ENCODE results near the gene UFD1. TPM values are rescaled to one million over a fixed set of nuclear protein-coding genes. Genes with fewer than 3 reads are reported as not detected.
A peak's percentile ranks its signal among the peaks of the same experiment; 100 is the strongest.

Gene UFD1
- total RNA-seq, 1 donor from 2014 or later = 54.4 TPM

DNA sequence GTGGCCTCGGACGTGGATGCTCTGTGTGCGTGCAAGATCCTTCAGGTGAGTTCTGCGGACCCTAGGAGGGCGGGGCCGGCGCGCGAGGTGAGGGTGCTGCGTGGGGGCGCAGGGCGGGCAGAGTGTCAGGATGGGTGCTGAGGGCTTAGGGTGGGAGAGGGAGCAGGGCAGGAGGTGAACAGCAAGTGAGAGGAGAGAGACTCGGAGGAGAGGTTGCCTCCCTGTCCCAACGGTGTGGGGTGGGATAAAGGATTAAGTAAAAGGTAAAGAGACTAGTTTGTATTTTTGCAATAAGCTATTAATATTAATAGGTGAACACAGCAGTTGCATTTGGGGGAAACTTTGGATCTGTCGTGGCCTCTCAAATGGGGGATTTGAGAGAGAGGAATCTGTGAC is 1.2 kb upstream of the UFD1 start:
- H3K4me3 Mint-ChIP-seq = peak overlapping the region; percentile 93
- TF ChIP-seq, protein P1, sequence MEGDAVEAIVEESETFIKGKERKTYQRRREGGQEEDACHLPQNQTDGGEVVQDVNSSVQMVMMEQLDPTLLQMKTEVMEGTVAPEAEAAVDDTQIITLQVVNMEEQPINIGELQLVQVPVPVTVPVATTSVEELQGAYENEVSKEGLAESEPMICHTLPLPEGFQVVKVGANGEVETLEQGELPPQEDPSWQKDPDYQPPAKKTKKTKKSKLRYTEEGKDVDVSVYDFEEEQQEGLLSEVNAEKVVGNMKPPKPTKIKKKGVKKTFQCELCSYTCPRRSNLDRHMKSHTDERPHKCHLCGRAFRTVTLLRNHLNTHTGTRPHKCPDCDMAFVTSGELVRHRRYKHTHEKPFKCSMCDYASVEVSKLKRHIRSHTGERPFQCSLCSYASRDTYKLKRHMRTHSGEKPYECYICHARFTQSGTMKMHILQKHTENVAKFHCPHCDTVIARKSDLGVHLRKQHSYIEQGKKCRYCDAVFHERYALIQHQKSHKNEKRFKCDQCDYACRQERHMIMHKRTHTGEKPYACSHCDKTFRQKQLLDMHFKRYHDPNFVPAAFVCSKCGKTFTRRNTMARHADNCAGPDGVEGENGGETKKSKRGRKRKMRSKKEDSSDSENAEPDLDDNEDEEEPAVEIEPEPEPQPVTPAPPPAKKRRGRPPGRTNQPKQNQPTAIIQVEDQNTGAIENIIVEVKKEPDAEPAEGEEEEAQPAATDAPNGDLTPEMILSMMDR (IDR thresholded peaks at IDR 0.05) = no peak
- H3K36me3 Mint-ChIP-seq (ENCODE audit: low read depth) = peaks cover 11% of the 10 kb centered on the region
- no peak for ATAC-seq (ENCODE audit: low read depth)
- H3K4me1 Mint-ChIP-seq = peaks cover 26% of the 10 kb centered on the region
- intact Hi-C loops (cut with micrococcal nuclease) = loop anchor here (1.0 kb wide), 1 partner anchor 150 kb away; no protein-coding TSS in a partner anchor
- CTCF ChIA-PET = interaction anchor here (2.9 kb wide), 1 partner anchor 150 kb away, joined by 17 read pairs; no protein-coding TSS in a partner anchor
- no peak overlapping the region for H3K27ac Mint-ChIP-seq
- DNase-seq = no peak
- no peaks in the 10 kb centered on the region for H3K9me3 Mint-ChIP-seq
- POLR2A ChIA-PET = interaction anchor here (0.6 to 2.6 kb wide), 10 partner anchors 33 to 1455 kb away, joined by 3 to 18 read pairs (median 4); partner anchors contain the start of genes C22orf39, DGCR2, ESS2 and HIRA
- H3K27me3 Mint-ChIP-seq = no peaks in the 10 kb centered on the region

DNA sequence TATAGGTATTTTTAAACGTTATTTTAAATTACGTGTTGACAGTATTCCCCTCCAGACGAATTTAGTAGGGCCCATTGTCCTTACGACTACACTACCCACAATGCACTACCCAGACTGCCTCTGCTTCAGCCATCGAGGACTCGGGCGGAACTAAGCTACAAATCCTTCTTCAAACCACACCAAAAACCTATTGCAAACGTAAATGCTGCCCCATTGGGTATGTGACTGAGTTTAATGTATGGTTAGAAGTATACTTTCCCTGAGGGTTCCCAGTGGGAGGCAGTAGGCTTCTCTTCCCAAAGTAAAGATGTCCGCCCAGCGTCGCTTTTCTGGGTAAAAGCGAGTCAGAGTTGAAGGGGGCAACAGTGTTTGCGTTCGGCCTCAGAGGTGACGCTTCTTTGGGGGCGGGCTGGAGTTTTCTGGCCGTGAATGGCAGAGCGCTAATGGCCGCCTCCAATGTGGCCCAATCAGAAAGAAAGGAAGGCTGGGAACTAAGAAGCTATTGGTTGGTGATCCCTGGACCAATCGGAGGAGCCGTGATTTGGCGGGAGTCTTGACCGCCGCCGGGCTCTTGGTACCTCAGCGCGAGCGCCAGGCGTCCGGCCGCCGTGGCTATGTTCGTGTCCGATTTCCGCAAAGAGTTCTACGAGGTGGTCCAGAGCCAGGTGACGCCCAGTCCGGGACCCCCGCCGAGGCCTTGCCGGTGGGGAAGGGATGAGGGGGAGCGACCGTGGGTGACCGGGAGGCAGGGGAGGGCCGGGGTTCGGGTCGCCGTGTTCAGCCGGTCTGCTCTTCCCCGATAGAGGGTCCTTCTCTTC is 571 bp upstream of the UFD1 start, which contains the start of gene CDC45:
TSS of gene CDC45 (plus strand) at position 566 of the 818 bp plus-strand sequence. CDS start at position 615, 49 bp downstream.
- Mint-ChIP-seq H3K4me1 (peaks cover 26% of the 10 kb centered on the region), H3K9me3 (no peaks in the 10 kb centered on the region), H3K36me3 (ENCODE audit: low read depth) (peaks cover 14% of the 10 kb centered on the region), H3K4me3 (peak within 1 kb of the TSS; percentile 93), H3K27ac (peak within 1 kb of the TSS; percentile 98), H3K27me3 (no peaks in the 10 kb centered on the region)
- ATAC-seq (ENCODE audit: low read depth) (peak; percentile 93), DNase-seq (peak; percentile 79)
- TF ChIP-seq, protein P1 (IDR thresholded peaks at IDR 0.05) = no peak
- intact Hi-C loops (cut with micrococcal nuclease) = loop anchor here (1.0 to 5.0 kb wide), 10 partner anchors 32 to 357 kb away; partner anchors contain the start of genes C22orf39, CLTCL1, DGCR2 and ESS2
- POLR2A ChIA-PET = interaction anchor here (0.6 to 2.6 kb wide), 12 partner anchors 32 to 1455 kb away, joined by 3 to 18 read pairs (median 4); partner anchors contain the start of genes C22orf39, DGCR2, ESS2 and HIRA
- CTCF ChIA-PET = interaction anchor here (2.9 to 3.1 kb wide), 2 partner anchors 150 to 300 kb away, joined by 17 to 21 read pairs; partner anchors contain the start of gene SLC25A1

DNA sequence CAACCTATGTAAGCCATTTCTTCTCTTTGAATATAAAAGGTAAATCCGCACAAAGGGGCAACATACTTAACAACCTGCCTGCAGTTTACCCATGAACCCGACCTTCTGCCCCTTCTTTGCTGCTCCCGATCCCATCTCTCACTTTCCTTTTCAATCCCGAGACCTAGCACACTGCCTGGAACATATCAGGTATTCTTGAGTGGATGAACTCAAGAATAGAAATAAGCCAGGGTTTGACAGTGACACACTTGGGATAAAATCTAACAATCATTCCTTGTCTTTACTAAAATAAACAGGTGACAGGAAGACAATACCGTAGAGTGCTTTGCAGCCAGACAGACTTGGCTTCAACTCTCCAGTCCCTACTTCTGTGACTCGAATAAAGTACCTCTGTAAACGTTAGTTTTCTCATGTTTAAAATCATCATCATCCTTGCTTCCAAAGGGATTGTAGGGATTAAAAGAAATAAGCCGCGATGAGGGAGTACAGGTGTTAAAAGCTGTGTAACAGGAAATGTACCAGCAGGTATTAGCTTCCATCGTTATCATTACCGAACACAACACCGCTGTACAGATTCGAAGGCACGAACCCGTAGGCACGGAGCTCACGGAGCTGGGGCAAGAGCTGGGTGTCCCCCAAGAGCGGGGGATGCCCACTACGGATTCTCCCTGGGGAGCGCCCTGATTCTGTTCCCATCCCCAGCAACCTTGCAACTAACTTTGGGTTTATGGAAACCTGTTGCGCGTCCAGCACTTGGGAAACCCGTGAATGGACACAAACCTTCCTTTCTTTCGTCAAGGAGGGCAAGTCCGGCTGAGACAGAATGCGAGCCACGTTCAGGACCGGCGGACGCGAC is 720 bp downstream of the UFD1 start:
- Mint-ChIP-seq H3K4me3 (peak overlapping the region; percentile 93), H3K27me3 (no peaks in the 10 kb centered on the region), H3K36me3 (ENCODE audit: low read depth) (peaks cover 25% of the 10 kb centered on the region), H3K27ac (peak overlapping the region; percentile 61), H3K9me3 (no peaks in the 10 kb centered on the region), H3K4me1 (peaks cover 26% of the 10 kb centered on the region)
- intact Hi-C loops (cut with micrococcal nuclease) = loop anchor here (1.0 to 5.0 kb wide), 6 partner anchors 117 to 356 kb away; partner anchors contain the start of genes CLTCL1 and DGCR2
- DNase-seq = no peak
- ChIA-PET POLR2A (interaction anchor here (0.6 to 2.6 kb wide), 6 partner anchors 12 to 334 kb away, joined by 4 to 18 read pairs (median 6); partner anchors contain the start of genes ESS2, HIRA and MRPL40), CTCF (interaction anchor here (1.1 to 3.1 kb wide), 7 partner anchors 30 to 334 kb away, joined by 3 to 21 read pairs (median 15); partner anchors contain the start of genes C22orf39, ESS2 and SLC25A1)
- ATAC-seq (ENCODE audit: low read depth) = no peak
- TF ChIP-seq, protein P1 (IDR thresholded peaks at IDR 0.05) = no peak

DNA sequence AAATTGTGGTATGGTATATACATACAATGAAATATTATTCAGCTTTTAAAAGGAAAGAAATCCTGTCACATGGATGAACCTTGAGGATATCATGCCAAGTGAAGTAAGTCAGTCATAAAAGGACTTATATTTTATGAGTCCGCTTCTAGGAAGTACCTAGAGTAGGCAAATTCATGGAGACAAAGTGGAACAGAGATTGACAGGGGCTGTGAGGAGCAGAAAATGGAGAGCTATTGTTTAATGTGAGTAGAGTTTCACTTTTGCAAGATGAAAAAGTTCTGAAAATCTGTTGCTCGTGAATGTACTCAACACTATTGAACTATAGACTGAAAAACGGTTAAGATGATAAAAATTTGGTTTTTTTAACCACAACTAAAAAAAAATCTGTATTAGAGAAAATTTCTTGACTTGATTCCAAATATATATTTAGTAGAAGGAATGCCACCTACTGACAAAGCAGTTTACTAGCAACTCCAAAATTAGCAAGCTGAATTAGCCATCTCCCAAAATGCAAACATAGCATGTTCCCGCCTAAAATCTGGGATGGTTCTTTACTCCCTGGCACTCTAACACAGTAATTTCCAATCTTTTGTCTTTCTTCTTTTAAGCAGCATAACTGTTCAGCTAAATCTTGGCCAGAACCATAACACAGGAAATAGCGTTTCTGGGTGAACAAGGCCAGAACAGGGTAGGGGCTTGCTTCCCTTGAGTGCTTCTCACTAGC is 1.5 kb downstream of the UFD1 start:
- POLR2A ChIA-PET = interaction anchor here (1.1 to 2.6 kb wide), 3 partner anchors 116 to 333 kb away, joined by 4 to 17 read pairs (median 5); partner anchors contain the start of genes CLTCL1 and ESS2
- TF ChIP-seq, protein P1 (IDR thresholded peaks at IDR 0.05) = no peak
- Mint-ChIP-seq H3K4me1 (peaks cover 26% of the 10 kb centered on the region), H3K4me3 (peak overlapping the region; percentile 93), H3K36me3 (ENCODE audit: low read depth) (peaks cover 33% of the 10 kb centered on the region), H3K27ac (peak overlapping the region; percentile 61), H3K27me3 (no peaks in the 10 kb centered on the region), H3K9me3 (no peaks in the 10 kb centered on the region)
- CTCF ChIA-PET = interaction anchor here (1.2 to 3.1 kb wide), 6 partner anchors 30 to 333 kb away, joined by 3 to 21 read pairs (median 16); partner anchors contain the start of genes C22orf39, ESS2 and SLC25A1
- DNase-seq (no peak), ATAC-seq (ENCODE audit: low read depth) (no peak)
- intact Hi-C loops (cut with micrococcal nuclease) = loop anchor here (1.0 to 5.0 kb wide), 6 partner anchors 117 to 355 kb away; partner anchors contain the start of genes CLTCL1 and DGCR2
